ENCODE measurements around the gene COL11A2.
A peak's percentile ranks its signal among the peaks of the same experiment; 100 is the strongest.
"Not testable (repeated sequence)": the region's sequence is repeated elsewhere in the genome, so short reads cannot be mapped to it uniquely, and the experiment has no call there.

Gene COL11A2

GRCh38 chr6:33150560-33150959, 41.7 kb downstream of the COL11A2 start:
- not testable (repeated sequence) for DNase-seq

DNA sequence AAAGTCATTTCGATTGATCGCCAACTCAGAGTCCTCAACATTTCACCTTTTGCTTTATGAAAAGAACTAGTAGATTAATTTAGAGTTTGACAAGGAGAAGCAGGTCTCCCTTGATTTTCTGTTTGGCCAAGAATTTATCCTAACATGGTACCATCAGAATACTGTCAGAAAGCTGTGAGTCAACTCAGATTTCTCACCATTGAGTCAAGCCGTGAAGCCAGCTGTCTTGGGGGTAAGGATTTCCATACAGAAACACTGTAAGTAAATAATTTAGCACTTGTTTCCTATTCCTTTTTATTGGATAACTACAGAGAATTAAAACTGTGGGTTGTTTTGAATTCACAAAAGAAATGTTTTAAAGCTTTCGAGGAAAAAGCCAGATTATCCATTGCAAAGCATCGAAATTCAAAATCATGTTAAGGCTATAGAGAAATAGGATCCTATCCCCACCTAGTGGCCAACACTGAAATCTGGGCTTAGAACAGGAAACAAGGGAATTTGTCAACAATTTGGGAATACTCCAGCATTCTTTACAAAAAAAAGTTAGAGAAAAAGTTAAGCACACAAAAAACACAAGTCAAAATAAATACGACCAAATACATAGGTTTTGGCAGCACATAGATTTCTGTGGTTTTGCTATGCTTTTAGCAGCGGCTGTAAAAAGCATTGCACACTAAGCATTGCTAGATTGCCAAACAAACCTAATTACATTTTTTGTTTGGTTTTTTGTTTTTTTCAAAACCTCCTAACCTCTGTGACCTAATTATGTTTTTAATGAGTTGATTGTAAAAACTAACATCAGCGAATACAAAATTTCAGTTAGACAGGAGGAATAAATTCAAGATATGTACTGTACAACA, 44.2 kb downstream of the COL11A2 start:
- peak; percentile 48 to 50 for DNase-seq

DNA sequence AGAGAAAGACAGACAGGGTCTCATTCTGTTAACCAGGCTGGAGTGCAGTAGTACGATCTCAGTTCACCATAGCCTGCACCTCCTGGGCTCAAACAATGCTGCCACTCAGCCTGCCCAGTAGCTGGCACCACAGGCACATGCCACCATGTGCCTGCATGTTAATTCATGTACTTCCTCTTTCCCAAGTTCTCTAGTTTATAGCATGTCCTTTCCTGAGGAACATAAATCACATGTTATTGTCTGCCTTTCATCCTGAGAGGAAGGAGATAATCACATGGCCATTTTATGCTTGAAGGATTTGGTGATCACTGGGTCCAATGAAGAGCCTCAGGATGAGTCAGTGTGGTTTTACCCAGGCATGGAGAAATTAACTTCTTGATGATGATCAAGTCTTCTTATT, 47.9 kb downstream of the COL11A2 start:
- DNase-seq, result peak; percentile 86 to 87

- no peak for DNase-seq
Observed at GRCh38 chr6:33143113-33143770, 49.0 kb downstream of the COL11A2 start.

DNA sequence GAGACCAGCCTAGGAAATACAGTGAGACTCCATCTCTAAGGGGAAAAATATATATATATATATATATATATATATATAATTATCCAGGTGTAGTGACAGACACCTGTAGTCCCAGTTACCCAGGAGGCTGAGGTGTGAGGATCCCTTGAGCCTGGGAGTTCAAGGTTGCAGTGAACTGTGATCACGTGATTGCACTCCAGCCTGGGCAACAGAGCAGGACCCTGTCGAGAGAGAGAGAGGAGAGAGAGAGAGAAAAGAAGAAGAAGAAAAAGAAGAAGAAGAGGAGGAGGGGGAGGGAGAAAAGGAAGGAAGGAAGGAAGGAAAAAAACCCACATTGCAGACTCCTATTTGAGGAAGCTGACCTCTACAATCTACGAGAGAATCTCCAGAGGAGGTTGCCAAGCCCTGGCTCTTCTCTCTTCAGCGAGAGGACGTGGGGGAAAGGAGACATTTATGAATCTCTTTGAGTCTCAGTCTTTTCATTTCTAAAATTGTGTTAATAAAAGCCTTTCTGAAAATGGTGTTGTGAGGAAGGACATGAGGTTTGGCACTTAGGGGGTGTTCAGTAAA, 49.7 kb downstream of the COL11A2 start:
- peak; percentile 44 to 55 for DNase-seq

DNA sequence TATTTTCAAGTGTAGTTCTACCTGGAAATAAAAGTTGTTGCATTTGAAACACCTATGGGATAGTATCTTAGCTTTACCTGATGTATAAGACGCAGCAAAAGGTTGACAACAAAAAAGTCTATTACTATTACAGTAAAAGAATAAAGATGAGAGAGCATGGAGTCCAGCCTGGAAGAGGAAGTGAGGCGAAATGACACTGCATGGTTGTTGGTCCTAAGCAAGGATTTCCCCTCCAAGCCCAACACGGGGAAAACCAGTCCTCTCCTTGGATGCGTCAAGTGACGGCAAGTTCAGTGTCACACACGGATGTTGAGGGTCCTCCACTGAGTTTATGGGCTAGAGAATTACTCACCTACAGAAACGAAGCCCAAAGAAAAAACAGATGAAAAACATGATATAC, 51.7 kb downstream of the COL11A2 start:
- DNase-seq, result no peak

- DNase-seq, result no peak
Observed at GRCh38 chr6:33139596-33140206, 52.6 kb downstream of the COL11A2 start.

DNA sequence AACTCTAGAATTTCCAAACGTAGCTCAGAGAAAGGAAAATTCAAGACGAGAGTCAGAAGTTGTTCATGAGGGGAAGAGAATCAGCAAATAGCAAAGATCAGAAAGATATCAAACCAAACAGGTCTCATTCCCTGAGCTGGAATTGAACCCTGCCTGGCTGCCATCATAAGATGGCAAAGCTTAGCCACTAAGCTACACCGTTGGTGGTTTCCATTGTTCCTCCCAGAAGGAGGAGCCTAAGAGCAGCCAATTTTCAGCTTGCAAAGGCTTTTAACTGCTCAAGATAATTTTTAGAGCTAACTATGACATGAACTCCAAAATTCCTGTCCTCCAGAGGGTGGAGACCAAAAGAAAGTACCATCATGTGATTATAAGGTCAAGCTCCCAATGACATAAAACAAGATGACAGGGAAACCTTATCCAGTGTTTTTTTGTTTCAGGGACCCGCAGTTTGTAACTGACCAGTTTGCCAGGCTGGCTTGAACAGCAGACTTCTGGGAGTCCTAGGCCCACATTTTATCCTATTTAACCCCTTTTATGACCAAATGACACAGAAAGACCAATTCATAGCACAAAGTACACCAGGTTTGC, 55.9 kb downstream of the COL11A2 start:
- DNase-seq, result no peak

DNA sequence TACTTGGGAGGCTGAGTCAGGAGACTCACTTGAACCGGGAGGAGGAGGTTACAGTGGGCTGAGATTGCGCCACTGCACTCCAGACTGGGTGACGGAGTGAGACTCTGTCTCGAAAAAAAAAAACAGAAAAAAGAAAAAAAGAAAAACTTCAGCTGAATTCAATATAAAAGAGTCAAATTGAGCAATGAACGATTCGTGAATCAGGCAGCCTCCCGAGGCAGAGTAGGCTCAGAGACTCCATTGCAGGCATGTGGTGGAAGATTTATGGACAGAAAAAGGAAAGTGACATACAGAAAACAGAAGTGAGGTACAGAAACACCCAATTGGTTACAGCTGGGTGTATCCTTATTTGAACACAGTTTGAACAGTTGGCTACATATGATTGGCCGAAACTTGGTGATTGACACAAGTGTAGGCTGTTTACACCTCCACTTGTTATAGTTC, 60.2 kb downstream of the COL11A2 start:
- DNase-seq, result no peak

- DNase-seq, result peak; percentile 22 to 44
Observed at GRCh38 chr6:33128318-33128717, 63.9 kb downstream of the COL11A2 start.

DNA sequence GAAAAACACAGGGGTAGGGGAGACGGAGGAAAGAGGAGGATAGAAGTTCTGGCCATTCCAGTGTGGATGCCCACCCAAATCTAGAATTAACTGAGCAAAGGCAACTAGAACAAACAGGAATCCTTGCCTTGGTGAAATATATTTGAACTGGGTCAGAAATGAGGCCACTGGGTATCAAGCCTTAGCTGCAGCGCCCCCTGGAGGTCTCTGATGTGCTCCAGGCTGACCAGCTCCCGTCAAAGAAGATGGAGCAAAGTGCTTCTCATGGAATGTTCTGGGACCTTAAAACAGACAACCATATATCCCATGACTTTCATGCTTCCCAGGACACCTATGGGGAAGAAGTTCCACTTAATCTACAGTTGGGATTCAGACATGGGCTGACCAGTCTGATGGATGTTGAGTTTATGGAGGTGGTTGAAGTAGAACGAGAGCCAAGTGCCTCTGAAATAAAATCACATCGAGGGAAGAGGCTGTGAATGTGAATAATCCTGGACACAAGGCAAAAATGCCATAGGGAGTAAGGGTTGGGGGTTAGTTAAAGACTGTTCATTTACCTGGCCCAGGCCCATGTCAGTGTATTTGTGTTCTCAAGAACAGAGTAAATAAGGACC, 66.1 kb downstream of the COL11A2 start:
- DNase-seq, result peak; percentile 57 to 74

- DNase-seq, result no peak
Observed at GRCh38 chr6:33124947-33125346, 67.3 kb downstream of the COL11A2 start.

GRCh38 chr6:33124525-33124901, 67.8 kb downstream of the COL11A2 start:
- DNase-seq, result no peak

DNA sequence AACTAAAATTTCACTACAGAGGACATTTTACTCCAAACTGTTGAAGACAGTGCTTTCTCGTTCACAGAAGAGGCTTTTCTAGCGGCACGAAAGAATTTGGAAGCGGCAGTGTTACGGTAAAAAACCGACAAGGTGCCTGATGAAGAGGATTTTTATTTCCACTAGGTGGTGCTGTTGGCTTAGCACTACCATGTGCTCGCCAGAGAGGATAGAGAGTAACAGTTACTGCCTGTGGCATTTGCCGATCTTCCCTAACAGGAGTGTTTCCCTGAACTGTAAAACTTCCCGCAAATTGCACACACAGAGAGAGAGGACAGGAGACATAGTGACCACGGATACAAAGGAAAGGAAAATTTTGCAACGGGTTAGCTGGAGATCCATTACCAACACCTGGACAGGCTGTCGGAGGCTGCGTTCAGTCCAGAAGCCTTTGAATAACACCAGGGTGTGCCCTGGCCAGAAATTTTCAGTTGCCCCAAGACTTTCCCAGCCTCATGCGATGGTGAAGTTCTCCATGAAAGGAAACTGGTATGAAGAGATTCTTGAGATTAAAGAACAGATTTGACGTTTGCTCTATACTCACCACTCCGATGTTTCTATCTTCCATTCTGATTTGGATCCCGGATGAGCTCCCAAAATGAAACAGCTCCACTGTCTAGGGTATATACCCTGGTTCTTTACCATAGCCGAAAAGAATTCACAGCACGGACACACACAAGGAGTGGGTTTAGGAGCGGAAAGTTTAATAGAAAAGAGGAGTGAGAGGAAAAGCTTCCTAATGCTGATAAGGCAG, 68.3 kb downstream of the COL11A2 start:
- peak; percentile 78 to 84 for DNase-seq

- DNase-seq, result no peak
Observed at GRCh38 chr6:33123181-33123580, 69.1 kb downstream of the COL11A2 start.

DNA sequence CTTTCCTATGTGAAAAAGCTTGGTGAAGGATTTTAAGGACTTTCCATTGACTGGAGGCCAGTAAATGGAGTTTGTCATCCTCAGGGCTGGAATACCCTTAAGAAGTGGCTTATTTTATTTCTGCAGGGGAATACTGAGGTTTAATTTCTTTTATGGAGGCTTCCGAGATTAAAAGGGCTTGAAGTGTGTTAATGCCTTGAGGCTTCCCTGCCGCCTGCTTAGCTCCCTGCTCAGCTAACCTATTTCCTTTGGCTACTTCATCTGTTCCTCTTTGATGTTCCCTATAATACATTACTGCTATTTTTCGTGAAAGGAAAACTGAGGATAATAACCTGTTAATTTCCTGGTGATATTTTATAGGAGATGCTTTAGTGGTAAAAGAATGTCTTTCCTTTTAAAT, 72.3 kb downstream of the COL11A2 start:
- no peak for DNase-seq

GRCh38 chr6:33118525-33119123, 73.6 kb downstream of the COL11A2 start:
- DNase-seq, result peak; percentile 74 to 75

DNA sequence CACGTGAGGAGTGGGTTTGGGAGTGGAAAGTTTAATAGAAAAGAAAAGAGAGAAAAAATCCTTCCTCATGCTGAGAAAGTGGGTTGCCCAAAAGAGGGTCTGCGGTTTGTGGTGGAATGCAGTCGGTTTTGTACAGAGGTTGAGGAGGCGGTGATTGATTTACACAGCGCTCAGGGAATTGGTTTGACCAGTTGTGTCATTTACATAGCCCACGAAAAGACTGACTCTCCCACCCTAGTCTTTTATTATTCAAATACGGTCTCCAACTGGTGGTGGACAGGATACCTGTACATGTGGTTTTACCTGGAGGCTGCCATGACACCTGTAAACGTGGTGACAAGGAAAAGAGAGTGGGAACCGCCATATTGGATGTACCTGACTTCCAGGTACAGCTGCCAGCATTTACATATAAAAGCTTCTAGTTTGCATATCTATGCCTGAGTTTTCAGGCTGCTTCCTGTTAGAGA, 74.4 kb downstream of the COL11A2 start:
- no peak for DNase-seq

GRCh38 chr6:33116841-33117711, 75.2 kb downstream of the COL11A2 start:
- no peak for DNase-seq

DNA sequence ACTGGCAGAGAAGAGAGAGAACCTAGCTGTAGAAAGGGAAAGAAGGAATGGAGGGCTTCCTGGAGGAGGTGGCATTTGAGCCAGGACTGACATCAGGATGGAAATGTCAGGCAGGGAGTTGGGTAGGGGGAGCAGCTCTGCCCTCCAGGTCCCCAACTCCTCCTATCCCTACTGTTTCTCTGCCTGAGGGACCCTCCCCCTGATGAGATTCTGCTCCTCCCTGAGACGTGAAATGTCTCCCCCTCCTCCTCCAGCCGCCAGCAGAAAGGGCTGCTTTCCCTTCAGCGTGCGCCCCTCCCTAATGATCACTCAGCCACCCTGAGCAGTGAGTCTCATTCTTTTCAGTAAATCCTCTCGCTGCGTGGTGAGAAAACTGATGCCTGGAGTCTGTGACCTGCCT, 75.8 kb downstream of the COL11A2 start:
- no peak for DNase-seq

All from AML-193 (cell line).